ENCODE measurements around the gene SIGLEC10. TPM values are rescaled to one million over a fixed set of nuclear protein-coding genes. Genes with fewer than 3 reads are reported as not detected.
A peak's percentile ranks its signal among the peaks of the same experiment; 100 is the strongest.

The SIGLEC10 gene
- total and polyA plus RNA-seq, 9 of the 15 experiments (the other 6 are each of a cell fraction or from before 2014, with no cell fraction given): 0.10 to 1.8 (median 0.82) TPM

DNA sequence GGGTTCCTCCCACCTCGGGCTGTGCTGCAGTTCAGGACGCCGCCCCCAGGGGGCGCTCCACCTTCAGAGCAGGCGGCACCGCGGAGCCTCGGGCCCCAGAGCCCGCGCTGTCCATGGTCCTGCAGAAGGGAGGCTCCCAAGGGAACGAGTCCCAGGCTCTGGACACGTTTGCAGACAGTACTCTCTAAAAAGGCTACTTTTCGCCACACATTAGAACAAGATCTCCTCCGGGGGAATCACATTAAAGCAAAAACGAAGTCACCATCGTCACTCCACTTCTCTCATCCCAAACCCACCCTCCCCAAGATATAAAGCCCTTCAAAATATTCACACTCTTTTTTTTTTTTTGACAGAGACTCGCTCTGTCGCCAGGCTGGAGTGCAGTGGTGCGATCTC lies 4.6 kb upstream of the SIGLEC10 start (continued):
- TF ChIP-seq NFATC3 (IDR thresholded peaks at IDR 0.05) (no peak), POU5F1 (IDR thresholded peaks at IDR 0.05; ENCODE audit: borderline replicate concordance, low read depth, low read length, partially characterized antibody) (no peak), EP300 (IDR thresholded peaks at IDR 0.05; ENCODE audit: low read length) (peak; percentile 18; the same call in 1 of the 2 replicates), NR2C2 (CRISPR knock-in tag; IDR thresholded peaks at IDR 0.05) (peak; percentile 86), NR2C2 (tag; IDR thresholded peaks at IDR 0.05) (no peak), SMAD3 (CRISPR knock-in tag; conservative IDR thresholded peaks at IDR 0.05) (0 out of 2 replicates have a peak, but pooled peaks have one; percentile 21), ATF3 (IDR thresholded peaks at IDR 0.05) (no peak), ATF3 (CRISPR knock-in tag; conservative IDR thresholded peaks at IDR 0.05) (peak; percentile 58; the same call in 1 of the 2 replicates), TEAD4 (IDR thresholded peaks at IDR 0.05; ENCODE audit: low read length) (no peak), TEAD4 (CRISPR knock-in tag; IDR thresholded peaks at IDR 0.05; ENCODE audit: borderline replicate concordance) (peak; percentile 91; the same call in 1 of the 2 replicates), ETV1 (tag; conservative IDR thresholded peaks at IDR 0.05; ENCODE audit: low read depth) (peak; percentile 47), MIER1 (IDR thresholded peaks at IDR 0.05; ENCODE audit: low read depth) (peak; percentile 97), POLR2A (conservative IDR thresholded peaks at IDR 0.05) (no peak), NR2C1 (IDR thresholded peaks at IDR 0.05) (no peak), NR2C1 (tag; IDR thresholded peaks at IDR 0.05) (peak; percentile 40; the same call in 1 of the 2 replicates), TCF7L2 (IDR thresholded peaks at IDR 0.05; ENCODE audit: low read depth, low read length) (no peak), ZNF143 (CRISPR knock-in tag; IDR thresholded peaks at IDR 0.05) (no peak), MGA (IDR thresholded peaks at IDR 0.05) (no peak)
- TF ChIP-seq, protein P1, sequence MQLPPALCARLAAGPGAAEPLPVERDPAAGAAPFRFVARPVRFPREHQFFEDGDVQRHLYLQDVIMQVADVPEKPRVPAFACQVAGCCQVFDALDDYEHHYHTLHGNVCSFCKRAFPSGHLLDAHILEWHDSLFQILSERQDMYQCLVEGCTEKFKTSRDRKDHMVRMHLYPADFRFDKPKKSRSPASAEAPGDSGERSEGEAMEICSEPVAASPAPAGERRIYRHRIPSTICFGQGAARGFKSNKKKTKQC (CRISPR knock-in tag; IDR thresholded peaks at IDR 0.05): peak; percentile 99

Data from K562 (cell line).